GM12878 (cell line): ENCODE data around the gene KRT20. TPM values are rescaled to one million over a fixed set of nuclear protein-coding genes. Genes with fewer than 3 reads are reported as not detected.

ENCODE experiments used
- ATAC-seq: fragments of 200-7000 bp; cut with Tn5 transposase; 3 replicates; pipeline ENCODE4 v1.9.1; 2020; ENCODE audit warnings: mild to moderate bottlenecking, moderate library complexity
- BruUV-seq: library from RNA; stranded (reverse); fragments of 400-500 nt; replicated peaks from 2 replicates; lab custom pipeline; 2021; lab: Mats Ljungman, UMichigan
- CTCF ChIA-PET: fragments of 300-600 bp; sonication (Branson Sonifier 250); formaldehyde crosslinking; extraction: SDS; loops from one replicate; lab custom pipeline; 2021; ENCODE audit warnings: inconsistent platforms; lab: Yijun Ruan, JAX
- POLR2A ChIA-PET: fragments of 350-600 bp; formaldehyde crosslinking; extraction: SDS; loops from one replicate; lab custom pipeline; 2021; ENCODE audit warnings: inconsistent platforms; lab: Charles Lee
- RAD21 ChIA-PET: fragments of 300-600 bp; sonication (Branson Sonifier 250); formaldehyde crosslinking; loops from one replicate; lab custom pipeline; 2023; ENCODE audit warnings: antibody characterized with exemption; ENCODE audit not compliant: unreplicated experiment; lab: Charles Lee
- SMC1A ChIA-PET: fragments of 300-600 bp; sonication (Branson Sonifier 250); formaldehyde crosslinking; loops from one replicate; lab custom pipeline; 2023; ENCODE audit not compliant: unreplicated experiment, uncharacterized antibody; lab: Charles Lee
- DNase-seq: peaks from one replicate; pipeline ENCODE4 v3.0.0-alpha.2; 2011; ENCODE audit warnings: low read depth, low spot score
- FAIRE-seq: peaks from 3 replicates; lab custom pipeline; 2011; peaks lifted over from hg19 to GRCh38; lab: Jason Lieb, UNC
- H2AFZ ChIP-seq: 2 replicates; pipeline ENCODE4 v1.6.0; 2011; ENCODE audit warnings: low read depth, low read length, control low read depth; ENCODE audit not compliant: control insufficient read depth
- H3K27ac ChIP-seq: 2 replicates; pipeline ENCODE4 v1.5.1; 2011; ENCODE audit warnings: control low read depth; ENCODE audit not compliant: control insufficient read depth, insufficient read depth
- H3K27me3 ChIP-seq, 2 experiments: replicated peaks in 1 of 2; 2 replicates each; pipeline versions ENCODE4 v1.6.0 to v1.6.1; 2011; ENCODE audit warnings: low read length in 1 of 2; ENCODE audit not compliant: control insufficient read depth in 2 of 2, insufficient read depth in 2 of 2
- H3K36me3 ChIP-seq, 2 experiments: 2 replicates each; pipeline ENCODE4 v1.5.1; 2011; ENCODE audit warnings: low read length in 1 of 2; ENCODE audit not compliant: control insufficient read depth in 2 of 2, insufficient read depth in 2 of 2
- H3K4me1 ChIP-seq: 2 replicates; pipeline ENCODE4 v1.6.1; 2011; ENCODE audit warnings: mild to moderate bottlenecking, low read length, moderate library complexity, mixed read lengths; ENCODE audit not compliant: control insufficient read depth, insufficient read depth
- H3K4me2 ChIP-seq: 2 replicates; pipeline ENCODE4 v1.6.0; 2011; ENCODE audit warnings: control low read depth; ENCODE audit not compliant: control insufficient read depth, insufficient read depth
- H3K4me3 ChIP-seq: fragments of 200-600 bp; sonication (generic); 2 replicates; pipeline ENCODE4 v1.5.1; 2016
- H3K79me2 ChIP-seq: 2 replicates; pipeline ENCODE4 v1.6.0; 2011; ENCODE audit warnings: low read length; ENCODE audit not compliant: control insufficient read depth, insufficient read depth
- H3K9ac ChIP-seq: 2 replicates; pipeline ENCODE4 v1.8.0; 2011; ENCODE audit warnings: low read length, control low read depth, mixed read lengths; ENCODE audit not compliant: control insufficient read depth, insufficient read depth
- H3K9me3 ChIP-seq: replicated peaks from 3 replicates; pipeline ENCODE4 v1.5.1; 2011; ENCODE audit warnings: mild to moderate bottlenecking, low read length; ENCODE audit not compliant: control insufficient read depth, insufficient read depth
- H4K20me1 ChIP-seq: 2 replicates; pipeline ENCODE4 v1.6.0; 2011; ENCODE audit not compliant: control insufficient read depth, insufficient read depth
- CREB1 ChIP-seq: IDR thresholded peaks from 2 replicates; pipeline ENCODE4 v1.6.1; 2012; ENCODE audit warnings: low read depth, mild to moderate bottlenecking, inconsistent platforms
- CREM ChIP-seq: IDR thresholded peaks from 2 replicates; pipeline ENCODE4 v1.6.1; 2014; ENCODE audit warnings: antibody characterized with exemption, low read depth
- GABPA ChIP-seq: IDR thresholded peaks from 2 replicates; pipeline ENCODE4 v1.6.1; 2014; ENCODE audit warnings: antibody characterized with exemption, low read depth, mild to moderate bottlenecking, inconsistent platforms
- HDAC2 ChIP-seq: fragments of 200-600 bp; sonication (generic); IDR thresholded peaks from 2 replicates; pipeline ENCODE4 v1.6.1; 2017
- MTA2 ChIP-seq: fragments of 450-650 bp; IDR thresholded peaks from 2 replicates; pipeline ENCODE4 v1.6.1; 2016; ENCODE audit warnings: low read depth, mild to moderate bottlenecking, moderate library complexity
- POLR2AphosphoS5 ChIP-seq: IDR thresholded peaks from 2 replicates; pipeline ENCODE4 v1.6.1; 2011; ENCODE audit warnings: mild to moderate bottlenecking, low read length, inconsistent platforms
- RAD51 ChIP-seq: fragments of 450-650 bp; IDR thresholded peaks from 2 replicates; pipeline ENCODE4 v1.6.1; 2016; ENCODE audit warnings: moderate library complexity, mild to moderate bottlenecking, inconsistent platforms
- SIX5 ChIP-seq: IDR thresholded peaks from 2 replicates; pipeline ENCODE4 v1.6.1; 2011; ENCODE audit warnings: mild to moderate bottlenecking, low read depth, low read length, moderate library complexity; ENCODE audit not compliant: severe bottlenecking
- ZSCAN29 ChIP-seq: fragments of 450-650 bp; IDR thresholded peaks from 2 replicates; pipeline ENCODE4 v1.6.1; 2017; ENCODE audit warnings: mild to moderate bottlenecking, moderate library complexity
- in situ Hi-C: fragments of 300-500 bp; cut with MboI; formaldehyde crosslinking; loops from 9 replicates; pipeline ENCODE4 v1.14.3; 2018; ENCODE audit warnings: mixed read lengths
- intact Hi-C: fragments of 100-400 bp; cut with micrococcal nuclease; formaldehyde crosslinking; loops from one replicate; pipeline ENCODE4 v1.14.2; 2022; ENCODE audit not compliant: unreplicated experiment
- polyA plus RNA-seq, 11 experiments: library from polyadenylated mRNA; depleted of rRNA in 4 of 11; unstranded in 6 of 11; stranded (reverse) in 5 of 11; fragments of >200 nt; fragmentation: Nextera tagmentation in 4 of 11; fragmentation: Illumina TruSeq in 1 of 11; extraction: Ambion mirVana in 4 of 11; extraction: Trizol in 1 of 11; gene quantifications; 1 replicate in 1 of 11; 2 replicates in 10 of 11; pipeline versions ENCODE4 v1.2.1 to v1.2.3, GENCODE V29; 2011 to 2016; ENCODE audit warnings: inconsistent platforms in 2 of 11, missing spikeins in 2 of 11, low read depth in 1 of 11
- total RNA-seq, 4 experiments: library from RNA; depleted of rRNA in 3 of 4; stranded (reverse); fragments of >200 nt in 3 of 4; fragmentation: Illumina TruSeq in 1 of 4; extraction: Trizol in 1 of 4; gene quantifications; 2 replicates each; pipeline versions ENCODE4 v1.2.1 to v1.2.3, GENCODE V29; 2013 to 2021
- TF ChIP-seq, protein P1 (sequence below): IDR thresholded peaks from 2 replicates; pipeline ENCODE4 v1.6.1; 2012; ENCODE audit warnings: low read depth, low read length, improper control_type of control experiment
- TF ChIP-seq, protein P2 (sequence below): fragments of 450-650 bp; formaldehyde crosslinking; IDR thresholded peaks from 2 replicates; pipeline ENCODE4 v1.5.0; 2022; ENCODE audit warnings: mild to moderate bottlenecking, missing genetic modification characterization
- TF ChIP-seq, protein P3 (sequence below): fragments of 450-650 bp; formaldehyde crosslinking; IDR thresholded peaks from 2 replicates; pipeline ENCODE4 v1.4.0; 2022; ENCODE audit warnings: mild to moderate bottlenecking, moderate library complexity
- TF ChIP-seq, protein P4 (sequence below): IDR thresholded peaks from 2 replicates; pipeline ENCODE4 v1.6.1; 2011; ENCODE audit warnings: mild to moderate bottlenecking, low read depth, low read length, moderate library complexity; ENCODE audit not compliant: insufficient replicate concordance
- TF ChIP-seq, protein P5 (sequence below): fragments of 450-650 bp; IDR thresholded peaks from 2 replicates; pipeline ENCODE4 v1.6.1; 2018; ENCODE audit warnings: borderline replicate concordance, mild to moderate bottlenecking; ENCODE audit not compliant: partially characterized antibody

KRT20 gene
- total and polyA plus RNA-seq, 10 of the 15 experiments (the other 5 are each of a cell fraction or from before 2014, with no cell fraction given), result 0.23 TPM; not detected in 9

DNA sequence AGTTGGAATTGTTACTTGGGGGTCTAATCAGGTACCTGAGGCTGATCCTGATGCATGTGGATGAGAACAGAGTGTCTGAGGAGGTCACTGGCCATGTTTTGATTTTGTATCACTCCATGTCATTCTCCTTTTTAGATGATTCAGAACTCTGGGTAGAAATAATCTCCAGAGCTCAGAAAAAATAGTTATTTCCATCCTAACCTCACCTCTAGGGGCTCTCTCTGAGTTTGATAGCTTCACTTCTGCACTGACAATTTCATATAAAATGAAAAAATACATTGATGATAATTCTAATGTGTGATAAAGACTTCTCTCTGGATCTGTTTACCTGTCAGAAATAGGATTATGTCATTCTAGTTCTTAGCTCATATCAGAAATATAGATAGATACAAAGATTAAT, 11.8 kb downstream of the KRT20 start:
- H3K9me3 ChIP-seq, result no peaks in the 10 kb centered on the region
- H4K20me1 ChIP-seq, result no peaks in the 10 kb centered on the region
- intact Hi-C loops (no loop called here), in situ Hi-C loops (no loop called here)
- no peak overlapping the region for H3K4me3 ChIP-seq
- H3K79me2 ChIP-seq, result no peaks in the 10 kb centered on the region
- H3K9ac ChIP-seq, result no peak overlapping the region
- ATAC-seq (no peak), DNase-seq (no peak), FAIRE-seq (no peak)
- no peaks in the 10 kb centered on the region for H3K36me3 ChIP-seq
- H3K27me3 ChIP-seq, result no peaks in the 10 kb centered on the region; a peak in 2 of 4 replicates
- TF ChIP-seq, protein P1, sequence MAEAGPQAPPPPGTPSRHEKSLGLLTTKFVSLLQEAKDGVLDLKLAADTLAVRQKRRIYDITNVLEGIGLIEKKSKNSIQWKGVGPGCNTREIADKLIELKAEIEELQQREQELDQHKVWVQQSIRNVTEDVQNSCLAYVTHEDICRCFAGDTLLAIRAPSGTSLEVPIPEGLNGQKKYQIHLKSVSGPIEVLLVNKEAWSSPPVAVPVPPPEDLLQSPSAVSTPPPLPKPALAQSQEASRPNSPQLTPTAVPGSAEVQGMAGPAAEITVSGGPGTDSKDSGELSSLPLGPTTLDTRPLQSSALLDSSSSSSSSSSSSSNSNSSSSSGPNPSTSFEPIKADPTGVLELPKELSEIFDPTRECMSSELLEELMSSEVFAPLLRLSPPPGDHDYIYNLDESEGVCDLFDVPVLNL, result no peak
- no peak for TF ChIP-seq MTA2
- TF ChIP-seq ZSCAN29, result no peak
- no peak for TF ChIP-seq GABPA
- TF ChIP-seq RAD51, result no peak
- TF ChIP-seq, protein P2, sequence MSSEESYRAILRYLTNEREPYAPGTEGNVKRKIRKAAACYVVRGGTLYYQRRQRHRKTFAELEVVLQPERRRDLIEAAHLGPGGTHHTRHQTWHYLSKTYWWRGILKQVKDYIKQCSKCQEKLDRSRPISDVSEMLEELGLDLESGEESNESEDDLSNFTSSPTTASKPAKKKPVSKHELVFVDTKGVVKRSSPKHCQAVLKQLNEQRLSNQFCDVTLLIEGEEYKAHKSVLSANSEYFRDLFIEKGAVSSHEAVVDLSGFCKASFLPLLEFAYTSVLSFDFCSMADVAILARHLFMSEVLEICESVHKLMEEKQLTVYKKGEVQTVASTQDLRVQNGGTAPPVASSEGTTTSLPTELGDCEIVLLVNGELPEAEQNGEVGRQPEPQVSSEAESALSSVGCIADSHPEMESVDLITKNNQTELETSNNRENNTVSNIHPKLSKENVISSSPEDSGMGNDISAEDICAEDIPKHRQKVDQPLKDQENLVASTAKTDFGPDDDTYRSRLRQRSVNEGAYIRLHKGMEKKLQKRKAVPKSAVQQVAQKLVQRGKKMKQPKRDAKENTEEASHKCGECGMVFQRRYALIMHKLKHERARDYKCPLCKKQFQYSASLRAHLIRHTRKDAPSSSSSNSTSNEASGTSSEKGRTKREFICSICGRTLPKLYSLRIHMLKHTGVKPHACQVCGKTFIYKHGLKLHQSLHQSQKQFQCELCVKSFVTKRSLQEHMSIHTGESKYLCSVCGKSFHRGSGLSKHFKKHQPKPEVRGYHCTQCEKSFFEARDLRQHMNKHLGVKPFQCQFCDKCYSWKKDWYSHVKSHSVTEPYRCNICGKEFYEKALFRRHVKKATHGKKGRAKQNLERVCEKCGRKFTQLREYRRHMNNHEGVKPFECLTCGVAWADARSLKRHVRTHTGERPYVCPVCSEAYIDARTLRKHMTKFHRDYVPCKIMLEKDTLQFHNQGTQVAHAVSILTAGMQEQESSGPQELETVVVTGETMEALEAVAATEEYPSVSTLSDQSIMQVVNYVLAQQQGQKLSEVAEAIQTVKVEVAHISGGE (CRISPR knock-in tag), result no peak
- TF ChIP-seq SIX5, result no peak
- TF ChIP-seq CREB1, result no peak
- TF ChIP-seq, protein P3, sequence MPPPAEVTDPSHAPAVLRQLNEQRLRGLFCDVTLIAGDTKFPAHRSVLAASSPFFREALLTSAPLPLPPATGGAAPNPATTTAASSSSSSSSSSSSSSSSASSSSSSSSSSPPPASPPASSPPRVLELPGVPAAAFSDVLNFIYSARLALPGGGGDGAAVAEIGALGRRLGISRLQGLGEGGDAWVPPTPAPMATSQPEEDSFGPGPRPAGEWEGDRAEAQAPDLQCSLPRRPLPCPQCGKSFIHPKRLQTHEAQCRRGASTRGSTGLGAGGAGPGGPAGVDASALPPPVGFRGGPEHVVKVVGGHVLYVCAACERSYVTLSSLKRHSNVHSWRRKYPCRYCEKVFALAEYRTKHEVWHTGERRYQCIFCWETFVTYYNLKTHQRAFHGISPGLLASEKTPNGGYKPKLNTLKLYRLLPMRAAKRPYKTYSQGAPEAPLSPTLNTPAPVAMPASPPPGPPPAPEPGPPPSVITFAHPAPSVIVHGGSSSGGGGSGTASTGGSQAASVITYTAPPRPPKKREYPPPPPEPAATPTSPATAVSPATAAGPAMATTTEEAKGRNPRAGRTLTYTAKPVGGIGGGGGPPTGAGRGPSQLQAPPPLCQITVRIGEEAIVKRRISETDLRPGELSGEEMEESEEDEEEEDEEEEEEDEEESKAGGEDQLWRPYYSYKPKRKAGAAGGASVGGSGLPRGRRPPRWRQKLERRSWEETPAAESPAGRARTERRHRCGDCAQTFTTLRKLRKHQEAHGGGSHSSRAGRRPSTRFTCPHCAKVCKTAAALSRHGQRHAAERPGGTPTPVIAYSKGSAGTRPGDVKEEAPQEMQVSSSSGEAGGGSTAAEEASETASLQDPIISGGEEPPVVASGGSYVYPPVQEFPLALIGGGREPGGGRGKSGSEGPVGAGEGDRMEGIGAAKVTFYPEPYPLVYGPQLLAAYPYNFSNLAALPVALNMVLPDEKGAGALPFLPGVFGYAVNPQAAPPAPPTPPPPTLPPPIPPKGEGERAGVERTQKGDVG (CRISPR knock-in tag), result no peak
- TF ChIP-seq, protein P4, sequence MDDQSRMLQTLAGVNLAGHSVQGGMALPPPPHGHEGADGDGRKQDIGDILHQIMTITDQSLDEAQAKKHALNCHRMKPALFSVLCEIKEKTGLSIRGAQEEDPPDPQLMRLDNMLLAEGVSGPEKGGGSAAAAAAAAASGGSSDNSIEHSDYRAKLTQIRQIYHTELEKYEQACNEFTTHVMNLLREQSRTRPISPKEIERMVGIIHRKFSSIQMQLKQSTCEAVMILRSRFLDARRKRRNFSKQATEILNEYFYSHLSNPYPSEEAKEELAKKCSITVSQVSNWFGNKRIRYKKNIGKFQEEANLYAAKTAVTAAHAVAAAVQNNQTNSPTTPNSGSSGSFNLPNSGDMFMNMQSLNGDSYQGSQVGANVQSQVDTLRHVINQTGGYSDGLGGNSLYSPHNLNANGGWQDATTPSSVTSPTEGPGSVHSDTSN, result no peak
- no peak for TF ChIP-seq CREM
- no peak for TF ChIP-seq HDAC2
- TF ChIP-seq POLR2AphosphoS5, result no peak
- TF ChIP-seq, protein P5, sequence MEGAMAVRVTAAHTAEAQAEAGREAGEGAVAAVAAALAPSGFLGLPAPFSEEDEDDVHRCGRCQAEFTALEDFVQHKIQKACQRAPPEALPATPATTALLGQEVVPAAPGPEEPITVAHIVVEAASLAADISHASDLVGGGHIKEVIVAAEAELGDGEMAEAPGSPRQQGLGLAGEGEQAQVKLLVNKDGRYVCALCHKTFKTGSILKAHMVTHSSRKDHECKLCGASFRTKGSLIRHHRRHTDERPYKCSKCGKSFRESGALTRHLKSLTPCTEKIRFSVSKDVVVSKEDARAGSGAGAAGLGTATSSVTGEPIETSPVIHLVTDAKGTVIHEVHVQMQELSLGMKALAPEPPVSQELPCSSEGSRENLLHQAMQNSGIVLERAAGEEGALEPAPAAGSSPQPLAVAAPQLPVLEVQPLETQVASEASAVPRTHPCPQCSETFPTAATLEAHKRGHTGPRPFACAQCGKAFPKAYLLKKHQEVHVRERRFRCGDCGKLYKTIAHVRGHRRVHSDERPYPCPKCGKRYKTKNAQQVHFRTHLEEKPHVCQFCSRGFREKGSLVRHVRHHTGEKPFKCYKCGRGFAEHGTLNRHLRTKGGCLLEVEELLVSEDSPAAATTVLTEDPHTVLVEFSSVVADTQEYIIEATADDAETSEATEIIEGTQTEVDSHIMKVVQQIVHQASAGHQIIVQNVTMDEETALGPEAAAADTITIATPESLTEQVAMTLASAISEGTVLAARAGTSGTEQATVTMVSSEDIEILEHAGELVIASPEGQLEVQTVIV, result no peak
- RAD21 ChIA-PET, result no interaction called here
- POLR2A ChIA-PET, result no interaction called here
- CTCF ChIA-PET, result interaction anchor here (1.3 to 2.2 kb wide), 2 partner anchors 10 to 12 kb away, joined by 4 to 7 read pairs; no protein-coding TSS in a partner anchor
- H2AFZ ChIP-seq, result no peak overlapping the region
- H3K4me1 ChIP-seq, result no peaks in the 10 kb centered on the region
- no TSS peak for BruUV-seq
- no peak overlapping the region for H3K4me2 ChIP-seq
- SMC1A ChIA-PET, result interaction anchor here (0.6 kb wide), 2 partner anchors 240 to 514 kb away, joined by 3 read pairs; no protein-coding TSS in a partner anchor
- H3K27ac ChIP-seq, result no peak overlapping the region
